Activated T-cell treated with anti-CD3 and anti-CD28 coated beads, Interleukin-2, amount 50 U/mL, for 72 hours (primary cell): ENCODE data around the gene MPPED1. TPM values are rescaled to one million over a fixed set of nuclear protein-coding genes. Genes with fewer than 3 reads are reported as not detected.

Experiments
- ATAC-seq, 2 donors: fragments of 150-1000 bp; cut with Tn5 transposase; replicated peaks in 1 of 2; 2 replicates each; pipeline ENCODE4 v1.10.0; 2021; ENCODE audit warnings: moderate library complexity in 2 of 2, mild to moderate bottlenecking in 1 of 2
- DNase-seq, 2 donors: peaks; one replicate each; pipeline ENCODE4 v3.0.0; 2021 to 2022; ENCODE audit warnings: mixed read lengths in 1 of 2
- H3K27ac Mint-ChIP-seq: one replicate; pipeline ENCODE4 v1.8.0; 2022; ENCODE audit warnings: mild to moderate bottlenecking, moderate library complexity, mixed read lengths
- H3K27me3 Mint-ChIP-seq: one replicate; pipeline ENCODE4 v1.8.0; 2022; ENCODE audit warnings: low read depth, mixed read lengths
- H3K36me3 Mint-ChIP-seq, 2 donors: one replicate each; pipeline ENCODE4 v1.8.0; 2022; ENCODE audit warnings: mixed read lengths in 2 of 2, mild to moderate bottlenecking in 1 of 2; ENCODE audit not compliant: insufficient read depth in 2 of 2
- H3K4me1 Mint-ChIP-seq: one replicate; pipeline ENCODE4 v1.8.0; 2022; ENCODE audit warnings: low read depth, mixed read lengths
- H3K4me3 Mint-ChIP-seq, 2 donors: one replicate each; pipeline ENCODE4 v1.8.0; 2022; ENCODE audit warnings: mild to moderate bottlenecking in 2 of 2, mixed read lengths in 2 of 2, moderate library complexity in 2 of 2
- H3K9me3 Mint-ChIP-seq, 2 donors: one replicate each; pipeline ENCODE4 v1.8.0; 2022; ENCODE audit warnings: mixed read lengths in 2 of 2
- total RNA-seq, 2 donors: library from RNA; stranded (reverse); gene quantifications; one replicate each; pipeline ENCODE4 v1.2.3, GENCODE V29; 2022

MPPED1 gene
- total RNA-seq, 2 donors from 2014 or later, result not detected

DNA sequence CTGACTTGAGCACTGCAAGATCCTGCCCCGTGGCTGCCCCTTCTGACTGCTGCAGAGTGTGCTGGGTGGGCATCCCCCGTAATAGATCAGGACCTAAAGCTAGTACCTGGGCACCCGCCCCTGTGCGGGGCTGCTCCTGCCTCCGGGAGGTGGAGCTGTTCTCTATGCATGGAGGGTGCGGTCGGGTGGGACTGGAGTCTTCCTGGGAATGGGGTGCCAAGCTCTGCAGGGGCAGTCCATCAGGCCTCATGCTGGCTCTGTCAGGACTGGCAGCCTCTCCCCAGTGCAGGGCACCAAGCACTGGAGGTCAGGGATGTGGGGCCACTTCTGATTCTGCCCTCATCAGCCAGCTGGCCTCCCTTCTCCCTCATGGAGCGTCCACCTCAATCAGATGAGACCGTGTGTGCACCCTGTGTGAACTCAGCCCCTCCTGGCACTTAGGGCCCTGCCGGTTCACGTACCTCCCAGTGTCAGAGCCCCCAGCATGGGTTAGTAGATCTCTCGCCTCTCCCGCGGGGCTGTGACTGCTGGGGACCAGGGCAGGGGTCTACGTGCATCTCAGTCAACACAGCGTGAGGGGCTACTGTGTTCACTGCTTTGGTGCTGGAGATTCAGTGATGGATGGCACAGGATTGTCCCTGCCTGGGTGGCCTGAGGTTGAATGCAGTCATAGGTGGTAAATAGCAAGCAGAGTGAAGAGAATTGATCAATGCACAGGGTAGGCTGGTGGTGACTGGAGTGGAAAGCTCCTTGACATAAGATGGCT lies 30.8 kb downstream of the MPPED1 start:
- H3K27ac Mint-ChIP-seq, result no peak overlapping the region
- H3K4me3 Mint-ChIP-seq, result no peak overlapping the region
- no peaks in the 10 kb centered on the region for H3K36me3 Mint-ChIP-seq
- H3K27me3 Mint-ChIP-seq, result peaks cover 16% of the 10 kb centered on the region
- no peak for DNase-seq
- H3K9me3 Mint-ChIP-seq, result no peaks in the 10 kb centered on the region
- no peaks in the 10 kb centered on the region for H3K4me1 Mint-ChIP-seq
- ATAC-seq, result no peak

GRCh38 chr22:43443152-43443471 lies 31.3 kb downstream of the MPPED1 start:
- H3K4me1 Mint-ChIP-seq, result no peaks in the 10 kb centered on the region
- H3K27me3 Mint-ChIP-seq, result peaks cover 16% of the 10 kb centered on the region
- H3K36me3 Mint-ChIP-seq, result no peaks in the 10 kb centered on the region
- no peak overlapping the region for H3K4me3 Mint-ChIP-seq
- no peak overlapping the region for H3K27ac Mint-ChIP-seq
- H3K9me3 Mint-ChIP-seq, result no peaks in the 10 kb centered on the region
- ATAC-seq (no peak), DNase-seq (no peak)

DNA sequence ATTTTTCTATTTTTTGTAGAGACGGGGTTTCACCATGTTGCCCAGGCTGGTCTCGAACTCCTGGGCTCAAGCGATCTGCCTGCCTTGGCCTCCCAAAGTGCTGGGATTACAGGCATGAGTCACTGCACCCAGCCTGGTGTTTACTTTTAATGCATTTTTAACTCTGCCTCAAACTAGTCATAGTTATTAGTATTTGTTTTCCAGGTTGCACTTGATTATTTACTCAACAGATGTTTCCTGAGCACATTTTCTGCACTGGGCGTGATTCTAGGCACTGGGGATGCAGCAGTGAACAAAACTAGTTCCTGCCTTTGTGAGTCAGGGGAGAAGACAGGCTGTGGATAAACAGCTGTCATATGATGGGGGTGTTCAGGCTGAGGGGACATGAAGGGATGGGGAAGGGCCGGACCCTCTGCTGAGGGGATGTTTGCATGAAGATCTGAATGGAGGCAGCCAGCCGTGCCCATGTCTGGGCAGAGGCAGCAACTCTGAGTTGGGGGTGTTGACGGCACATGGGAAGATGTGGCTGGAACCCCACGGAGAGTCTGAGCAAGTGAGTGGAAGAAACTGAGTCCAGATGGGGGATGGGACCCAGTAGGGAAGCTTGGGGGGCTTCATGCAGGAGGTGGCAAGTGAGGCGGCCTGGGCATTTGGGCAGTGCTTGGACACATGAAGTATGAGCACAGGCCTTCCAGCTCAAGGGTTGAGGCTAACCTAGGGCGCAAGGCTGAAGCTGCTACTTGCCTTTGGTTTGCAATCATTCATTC lies 34.4 kb downstream of the MPPED1 start:
- Mint-ChIP-seq H3K4me3 (no peak overlapping the region), H3K27ac (no peak overlapping the region), H3K27me3 (peaks cover 10% of the 10 kb centered on the region), H3K36me3 (no peaks in the 10 kb centered on the region), H3K4me1 (no peaks in the 10 kb centered on the region), H3K9me3 (no peaks in the 10 kb centered on the region)
- DNase-seq (no peak), ATAC-seq (no peak)

- Mint-ChIP-seq H3K27ac (no peak overlapping the region), H3K27me3 (peaks cover 10% of the 10 kb centered on the region), H3K9me3 (no peaks in the 10 kb centered on the region), H3K4me3 (no peak overlapping the region), H3K36me3 (no peaks in the 10 kb centered on the region), H3K4me1 (no peaks in the 10 kb centered on the region)
- DNase-seq, result no peak
- ATAC-seq, result no peak
Observed at GRCh38 chr22:43446916-43447315, 35.1 kb downstream of the MPPED1 start.

DNA sequence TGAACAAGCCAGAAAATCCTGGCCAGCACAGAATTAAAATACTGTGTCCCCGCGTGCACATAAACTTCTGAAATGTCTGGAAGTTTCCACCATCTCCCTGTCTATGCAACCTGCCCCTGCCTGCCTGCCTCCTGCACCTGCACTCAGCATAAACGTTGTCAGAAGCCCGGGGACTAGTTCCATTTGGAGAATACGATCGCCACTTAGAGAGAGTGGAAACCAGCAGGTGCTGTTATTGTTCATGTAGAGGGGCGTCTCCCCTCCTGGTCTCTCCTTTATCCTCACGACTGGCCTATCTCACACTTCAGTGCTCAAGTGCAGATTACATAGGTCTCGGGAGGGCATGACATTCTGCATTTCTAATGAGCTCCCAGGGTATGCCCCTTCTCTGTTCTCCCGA lies 35.6 kb downstream of the MPPED1 start:
- Mint-ChIP-seq H3K36me3 (no peaks in the 10 kb centered on the region), H3K4me1 (no peaks in the 10 kb centered on the region), H3K27me3 (peaks cover 7% of the 10 kb centered on the region)

DNA sequence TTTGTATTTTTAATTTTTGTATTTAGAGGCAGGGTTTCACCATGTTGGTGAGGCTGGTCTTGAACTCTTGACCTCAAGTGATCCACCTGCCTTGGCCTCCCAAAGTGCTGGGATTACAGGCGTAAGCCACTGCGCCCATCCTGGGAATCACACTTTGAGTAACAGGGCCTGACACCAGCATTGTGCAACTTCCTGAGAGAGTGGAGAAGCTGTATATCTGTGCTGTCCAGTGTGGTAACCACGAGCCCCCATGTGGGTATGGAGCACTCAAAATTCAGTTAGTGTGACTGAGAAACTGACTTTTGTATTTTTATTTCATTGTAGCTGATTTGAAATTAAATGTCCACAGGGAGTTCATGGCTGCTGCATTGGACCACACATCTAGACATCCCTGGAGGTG lies 36.2 kb downstream of the MPPED1 start:
- DNase-seq, result no peak
- Mint-ChIP-seq H3K27ac (no peak overlapping the region), H3K36me3 (no peaks in the 10 kb centered on the region), H3K9me3 (no peaks in the 10 kb centered on the region), H3K4me3 (no peak overlapping the region), H3K27me3 (peaks cover under 1% of the 10 kb centered on the region), H3K4me1 (no peaks in the 10 kb centered on the region)
- ATAC-seq, result no peak

More for the DNA sequence above, 35.6 kb downstream of the MPPED1 start:
- H3K4me3 Mint-ChIP-seq, result no peak overlapping the region
- H3K9me3 Mint-ChIP-seq, result no peaks in the 10 kb centered on the region
- ATAC-seq, result no peak
- H3K27ac Mint-ChIP-seq, result no peak overlapping the region
- no peak for DNase-seq

- no peaks in the 10 kb centered on the region for H3K36me3 Mint-ChIP-seq
- no peak for DNase-seq
- ATAC-seq, result no peak
Observed at GRCh38 chr22:43449205-43449830, 37.5 kb downstream of the MPPED1 start.

DNA sequence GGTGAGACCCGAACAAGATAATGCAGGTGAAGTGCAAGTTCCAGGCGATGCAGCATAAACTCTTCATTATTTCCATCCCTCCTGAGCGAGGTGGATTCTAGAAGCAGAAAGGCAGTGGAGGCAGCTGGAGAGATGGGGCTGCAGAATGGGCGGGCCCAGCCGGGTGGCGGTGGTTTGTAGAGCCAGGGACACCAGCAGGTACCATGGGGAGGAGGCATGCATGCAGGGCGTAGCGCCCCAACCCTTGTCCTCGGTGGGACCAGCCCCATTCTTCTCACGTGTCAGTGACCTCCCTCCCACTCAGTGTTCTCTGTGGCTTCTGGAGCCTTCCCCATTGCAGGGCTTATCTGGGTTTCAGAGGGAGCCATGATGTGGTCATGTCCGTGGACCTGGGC lies 38.0 kb downstream of the MPPED1 start:
- H3K27me3 Mint-ChIP-seq, result no peaks in the 10 kb centered on the region
- ATAC-seq, result no peak
- no peak for DNase-seq
- no peak overlapping the region for H3K4me3 Mint-ChIP-seq
- no peak overlapping the region for H3K27ac Mint-ChIP-seq
- H3K4me1 Mint-ChIP-seq, result no peaks in the 10 kb centered on the region
- H3K36me3 Mint-ChIP-seq, result no peaks in the 10 kb centered on the region
- no peaks in the 10 kb centered on the region for H3K9me3 Mint-ChIP-seq

More at GRCh38 chr22:43449205-43449830, 37.5 kb downstream of the MPPED1 start:
- no peaks in the 10 kb centered on the region for H3K9me3 Mint-ChIP-seq
- no peak overlapping the region for H3K27ac Mint-ChIP-seq
- no peaks in the 10 kb centered on the region for H3K27me3 Mint-ChIP-seq
- H3K4me1 Mint-ChIP-seq, result no peaks in the 10 kb centered on the region
- no peak overlapping the region for H3K4me3 Mint-ChIP-seq

- Mint-ChIP-seq H3K36me3 (no peaks in the 10 kb centered on the region), H3K4me3 (no peak overlapping the region), H3K27ac (no peak overlapping the region), H3K9me3 (no peaks in the 10 kb centered on the region), H3K4me1 (no peaks in the 10 kb centered on the region), H3K27me3 (peaks cover 15% of the 10 kb centered on the region)
- ATAC-seq, result no peak
- DNase-seq, result no peak
Observed at GRCh38 chr22:43451371-43452050, 39.7 kb downstream of the MPPED1 start.

DNA sequence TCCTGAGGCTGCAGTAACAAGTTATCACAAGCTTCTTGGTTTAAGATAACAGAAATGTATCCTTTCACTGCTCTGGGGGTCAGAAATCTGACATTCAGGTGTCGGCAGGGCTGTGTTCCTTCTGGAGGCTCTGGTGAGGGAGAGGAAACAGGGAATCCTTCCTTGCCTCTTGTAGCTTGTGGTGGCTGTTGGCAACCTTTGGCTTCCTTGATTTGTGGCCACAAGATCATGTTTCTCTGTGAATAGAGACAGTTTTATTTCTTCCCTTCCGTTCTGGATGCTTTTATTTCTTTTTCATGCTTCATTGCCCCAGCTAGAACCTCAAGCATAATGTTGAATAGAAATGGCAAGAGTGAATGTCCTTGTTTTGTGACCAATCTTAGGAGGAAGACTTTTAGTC lies 44.0 kb downstream of the MPPED1 start:
- DNase-seq (no peak), ATAC-seq (no peak)
- no peaks in the 10 kb centered on the region for H3K4me1 Mint-ChIP-seq
- H3K27ac Mint-ChIP-seq, result no peak overlapping the region
- no peaks in the 10 kb centered on the region for H3K36me3 Mint-ChIP-seq
- no peaks in the 10 kb centered on the region for H3K9me3 Mint-ChIP-seq
- peaks cover 30% of the 10 kb centered on the region for H3K27me3 Mint-ChIP-seq
- H3K4me3 Mint-ChIP-seq, result no peak overlapping the region

DNA sequence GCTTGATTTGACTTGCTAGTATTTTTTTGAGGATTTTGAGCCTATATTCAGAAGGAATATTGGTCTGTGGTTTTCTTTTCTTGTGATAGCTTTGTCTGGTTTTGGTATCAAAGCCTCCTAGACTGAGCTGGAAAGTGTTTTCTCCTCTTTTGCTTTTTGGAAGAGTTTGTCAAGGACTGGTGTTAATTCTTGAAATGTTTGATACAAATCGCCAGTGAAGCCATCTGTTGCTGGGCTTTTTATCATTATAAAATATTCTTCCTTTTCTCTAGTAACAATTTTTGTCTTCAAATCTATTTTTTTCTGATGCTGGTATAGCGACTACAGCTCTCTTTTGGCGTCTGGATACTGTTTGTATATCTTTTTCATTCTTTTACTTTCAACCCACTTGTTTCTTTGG lies 45.2 kb downstream of the MPPED1 start:
- H3K4me1 Mint-ChIP-seq, result no peaks in the 10 kb centered on the region
- no peak overlapping the region for H3K27ac Mint-ChIP-seq
- no peaks in the 10 kb centered on the region for H3K36me3 Mint-ChIP-seq
- H3K27me3 Mint-ChIP-seq, result peaks cover 30% of the 10 kb centered on the region
- DNase-seq (no peak), ATAC-seq (no peak)
- H3K4me3 Mint-ChIP-seq, result no peak overlapping the region
- H3K9me3 Mint-ChIP-seq, result no peaks in the 10 kb centered on the region

GRCh38 chr22:43462701-43463100 lies 50.9 kb downstream of the MPPED1 start:
- DNase-seq (no peak), ATAC-seq (no peak)
- peaks cover 3 to 5% of the 10 kb centered on the region in 2 donors for H3K36me3 Mint-ChIP-seq
- peaks cover 0 to 4% of the 10 kb centered on the region in 2 donors for H3K9me3 Mint-ChIP-seq
- H3K27me3 Mint-ChIP-seq, result peaks cover 7% of the 10 kb centered on the region
- no peaks in the 10 kb centered on the region for H3K4me1 Mint-ChIP-seq
- no peak overlapping the region for H3K27ac Mint-ChIP-seq
- no peak overlapping the region for H3K4me3 Mint-ChIP-seq

GRCh38 chr22:43464809-43465208 lies 53.0 kb downstream of the MPPED1 start:
- H3K4me3 Mint-ChIP-seq, result no peak overlapping the region
- DNase-seq, result no peak
- H3K36me3 Mint-ChIP-seq, result peaks cover 3 to 5% of the 10 kb centered on the region in 2 donors
- H3K4me1 Mint-ChIP-seq, result no peaks in the 10 kb centered on the region
- H3K27ac Mint-ChIP-seq, result no peak overlapping the region
- ATAC-seq, result no peak
- H3K9me3 Mint-ChIP-seq, result peaks cover 0 to 4% of the 10 kb centered on the region in 2 donors
- no peaks in the 10 kb centered on the region for H3K27me3 Mint-ChIP-seq
